ENCODE measurements around the gene GPR137. TPM values are rescaled to one million over a fixed set of nuclear protein-coding genes. Genes with fewer than 3 reads are reported as not detected.

Gene GPR137
- polyA plus RNA-seq, 3 donors = 7.8 to 21.0 (median 9.3) TPM

- H4K20me1 ChIP-seq (ENCODE audit: insufficient read depth, low read length) = peaks cover 16% of the 10 kb centered on the region
- H3K79me2 ChIP-seq (ENCODE audit: insufficient read depth, low read length) = peaks cover 36% of the 10 kb centered on the region
- Mint-ChIP-seq H3K27ac (peak overlapping the region in 1 of 7 donors; percentile 76), H3K4me1 (peaks cover 47% of the 10 kb centered on the region), H3K36me3 (peaks cover 7 to 8% of the 10 kb centered on the region in 2 donors), H3K9me3 (no peaks in the 10 kb centered on the region), H3K27me3 (ENCODE audit: low read depth in 3 of 3) (peaks cover 3 to 10% (median 7%) of the 10 kb centered on the region in 3 donors), H3K4me3 (no peak overlapping the region)
- H3K4me1 ChIP-seq (ENCODE audit: control insufficient read depth in 1 of 2, insufficient read depth in 2 of 2, low read length in 2 of 2) = peaks cover 52 to 72% of the 10 kb centered on the region in 2 donors
- intact Hi-C loops (cut with micrococcal nuclease) = no loop called here
- no peak overlapping the region for H3K9ac ChIP-seq (ENCODE audit: insufficient read depth, low read length, poor library complexity, severe bottlenecking)
- no peaks in the 10 kb centered on the region for H3K9me3 ChIP-seq (replicated peaks in 1 of 2; ENCODE audit: control insufficient read depth in 1 of 2, insufficient read depth in 1 of 2, low read length in 2 of 2)
- no peak overlapping the region for H3K27ac ChIP-seq (ENCODE audit: low read depth in 1 of 2, low read length in 2 of 2)
- H3K36me3 ChIP-seq (replicated peaks in 1 of 2; ENCODE audit: control insufficient read depth in 1 of 2, insufficient read depth in 2 of 2, low read length in 2 of 2) = peaks cover 5 to 7% of the 10 kb centered on the region in 2 donors
- no peaks in the 10 kb centered on the region for H3K27me3 ChIP-seq (ENCODE audit: control insufficient read depth in 2 of 2, insufficient read depth in 2 of 2, low read length in 2 of 2)
- H3K4me3 ChIP-seq (replicated peaks in 1 of 3; ENCODE audit: low read depth in 2 of 3, low read length in 3 of 3) = no peak overlapping the region
- TF ChIP-seq CTCF (IDR thresholded peaks at IDR 0.05) = no peak
- no peak overlapping the region for H3K4me2 ChIP-seq (replicated peaks; ENCODE audit: extremely low read depth, low read length, poor library complexity, severe bottlenecking)
- no peak for DNase-seq
- 84% methylated on average over 5 of the region's 7 CpGs for WGBS (ENCODE audit: insufficient coverage)
- H2AFZ ChIP-seq (ENCODE audit: insufficient read depth, low read depth, low read length, poor library complexity, severe bottlenecking) = no peak overlapping the region
Measured at GRCh38 chr11:64248578-64248977, 37.1 kb upstream of the GPR137 start.

GRCh38 chr11:64249038-64249437, 36.6 kb upstream of the GPR137 start:
- no peak for TF ChIP-seq CTCF (IDR thresholded peaks at IDR 0.05)
- Histone ChIP-seq H3K79me2 (ENCODE audit: insufficient read depth, low read length) (peaks cover 33% of the 10 kb centered on the region), H3K27ac (ENCODE audit: low read depth in 1 of 2, low read length in 2 of 2) (no peak overlapping the region), H4K20me1 (ENCODE audit: insufficient read depth, low read length) (peaks cover 20% of the 10 kb centered on the region), H3K4me1 (ENCODE audit: control insufficient read depth in 1 of 2, insufficient read depth in 2 of 2, low read length in 2 of 2) (peaks cover 53 to 76% of the 10 kb centered on the region in 2 donors), H2AFZ (ENCODE audit: insufficient read depth, low read depth, low read length, poor library complexity, severe bottlenecking) (no peak overlapping the region), H3K4me3 (replicated peaks in 1 of 3; ENCODE audit: low read depth in 2 of 3, low read length in 3 of 3) (no peak overlapping the region), H3K9ac (ENCODE audit: insufficient read depth, low read length, poor library complexity, severe bottlenecking) (no peak overlapping the region), H3K27me3 (ENCODE audit: control insufficient read depth in 2 of 2, insufficient read depth in 2 of 2, low read length in 2 of 2) (no peaks in the 10 kb centered on the region), H3K9me3 (replicated peaks in 1 of 2; ENCODE audit: control insufficient read depth in 1 of 2, insufficient read depth in 1 of 2, low read length in 2 of 2) (no peaks in the 10 kb centered on the region), H3K36me3 (replicated peaks in 1 of 2; ENCODE audit: control insufficient read depth in 1 of 2, insufficient read depth in 2 of 2, low read length in 2 of 2) (peaks cover 1 to 3% of the 10 kb centered on the region in 2 donors), H3K4me2 (replicated peaks; ENCODE audit: extremely low read depth, low read length, poor library complexity, severe bottlenecking) (no peak overlapping the region)
- peaks cover 51% of the 10 kb centered on the region for H3K4me1 Mint-ChIP-seq
- no peak for DNase-seq
- 74% methylated on average over 4 of the region's 4 CpGs for whole genome bisulfite sequencing (ENCODE audit: insufficient coverage)
- no peak overlapping the region for H3K4me3 Mint-ChIP-seq
- H3K36me3 Mint-ChIP-seq = peaks cover 2 to 7% of the 10 kb centered on the region in 2 donors
- H3K27ac Mint-ChIP-seq = peak overlapping the region in 1 of 7 donors; percentile 41
- intact Hi-C loops (cut with micrococcal nuclease) = no loop called here
- H3K27me3 Mint-ChIP-seq (ENCODE audit: low read depth in 3 of 3) = peaks cover 3 to 10% (median 7%) of the 10 kb centered on the region in 3 donors
- H3K9me3 Mint-ChIP-seq = no peaks in the 10 kb centered on the region
